HEK293 (cell line): ENCODE data around the gene SMARCD2.
"Not testable (repeated sequence)": the region's sequence is repeated elsewhere in the genome, so short reads cannot be mapped to it uniquely, and the experiment has no call there.

Source experiments
- CTCF ChIA-PET: fragments of 350-600 bp; formaldehyde crosslinking; extraction: SDS; loops from one replicate; lab custom pipeline; 2021; ENCODE audit warnings: antibody characterized with exemption; lab: Yijun Ruan, JAX
- POLR2A ChIA-PET: fragments of 300-600 bp; formaldehyde crosslinking; extraction: SDS; loops from one replicate; lab custom pipeline; 2020; ENCODE audit warnings: antibody characterized with exemption, inconsistent platforms; lab: Yijun Ruan, JAX
- H3K27ac ChIP-seq: fragments of 200-500 bp; sonication (Bioruptor generic); 2 replicates; pipeline ENCODE4 v1.5.1; 2014; ENCODE audit warnings: low read depth, low read length, control low read depth, inconsistent platforms; ENCODE audit errors: extremely low read depth
- H3K36me3 ChIP-seq, 2 experiments: fragments of 200-500 bp in 1 of 2; sonication (Bioruptor generic) in 1 of 2; 1 replicate in 1 of 2; 2 replicates in 1 of 2; pipeline ENCODE4 v1.5.1; 2014 to 2017; ENCODE audit warnings: inconsistent platforms in 2 of 2, low read length in 2 of 2; ENCODE audit not compliant: control insufficient read depth in 2 of 2, insufficient read depth in 1 of 2
- H3K4me1 ChIP-seq: fragments of 200-500 bp; sonication (Bioruptor generic); 2 replicates; pipeline ENCODE4 v1.5.1; 2014; ENCODE audit warnings: mild to moderate bottlenecking, low read length, inconsistent platforms; ENCODE audit not compliant: control insufficient read depth, insufficient read depth
- H3K4me3 ChIP-seq: 2 replicates; pipeline ENCODE4 v1.5.1; 2011; ENCODE audit warnings: low read depth, mild to moderate bottlenecking, control low read depth, low read length, moderate library complexity
- H3K9me3 ChIP-seq: fragments of 200-500 bp; sonication (Bioruptor generic); 2 replicates; pipeline ENCODE4 v1.5.1; 2014; ENCODE audit warnings: low read depth, low read length, inconsistent platforms; ENCODE audit not compliant: control insufficient read depth, insufficient read depth
- ATF2 ChIP-seq: fragments of 450-650 bp; formaldehyde crosslinking; IDR thresholded peaks from 2 replicates; pipeline ENCODE4 v1.5.1; 2016; ENCODE audit warnings: missing biosample characterization, missing genetic modification characterization, low read depth
- EGR2 ChIP-seq: fragments of 450-650 bp; formaldehyde crosslinking; IDR thresholded peaks from 2 replicates; pipeline ENCODE4 v1.5.1; 2016; ENCODE audit warnings: low read depth, missing biosample characterization, missing genetic modification characterization
- GLIS1 ChIP-seq: fragments of 450-650 bp; formaldehyde crosslinking; IDR thresholded peaks from 2 replicates; pipeline ENCODE4 v1.5.1; 2016; ENCODE audit warnings: missing biosample characterization, missing genetic modification characterization
- KLF10 ChIP-seq: fragments of 450-650 bp; IDR thresholded peaks from 2 replicates; pipeline ENCODE4 v1.5.1; 2018; ENCODE audit warnings: missing biosample characterization, mild to moderate bottlenecking, missing genetic modification characterization
- RBAK ChIP-seq: fragments of 450-650 bp; formaldehyde crosslinking; IDR thresholded peaks from 2 replicates; pipeline ENCODE4 v1.5.1; 2016; ENCODE audit warnings: missing biosample characterization, missing genetic modification characterization
- ZFHX2 ChIP-seq: fragments of 450-650 bp; formaldehyde crosslinking; conservative IDR thresholded peaks from 2 replicates; pipeline ENCODE4 v1.5.1; 2016; ENCODE audit warnings: missing biosample characterization, missing genetic modification characterization
- ZNF114 ChIP-seq: fragments of 450-650 bp; formaldehyde crosslinking; IDR thresholded peaks from 2 replicates; pipeline ENCODE4 v1.5.0; 2017; ENCODE audit warnings: missing biosample characterization, missing genetic modification characterization
- ZNF169 ChIP-seq: fragments of 450-650 bp; formaldehyde crosslinking; IDR thresholded peaks from 2 replicates; pipeline ENCODE4 v1.5.1; 2016; ENCODE audit warnings: missing biosample characterization, missing genetic modification characterization
- ZNF2 ChIP-seq: fragments of 450-650 bp; formaldehyde crosslinking; IDR thresholded peaks from 2 replicates; pipeline ENCODE4 v1.5.1; 2016; ENCODE audit warnings: missing biosample characterization, missing genetic modification characterization
- ZNF202 ChIP-seq: fragments of 450-650 bp; formaldehyde crosslinking; IDR thresholded peaks from 2 replicates; pipeline ENCODE4 v1.5.1; 2016; ENCODE audit warnings: missing biosample characterization, missing genetic modification characterization, borderline replicate concordance
- ZNF341 ChIP-seq: fragments of 450-650 bp; formaldehyde crosslinking; IDR thresholded peaks from 2 replicates; pipeline ENCODE4; 2016; ENCODE audit warnings: low read depth, missing biosample characterization, missing genetic modification characterization
- ZNF449 ChIP-seq: fragments of 450-650 bp; formaldehyde crosslinking; IDR thresholded peaks from 2 replicates; pipeline ENCODE4 v1.5.1; 2017; ENCODE audit warnings: missing biosample characterization, mild to moderate bottlenecking, missing genetic modification characterization, moderate library complexity
- ZNF571 ChIP-seq: fragments of 450-650 bp; formaldehyde crosslinking; IDR thresholded peaks from 2 replicates; pipeline ENCODE4 v1.5.0; 2017; ENCODE audit warnings: missing biosample characterization, missing genetic modification characterization
- ZNF580 ChIP-seq: fragments of 450-650 bp; formaldehyde crosslinking; IDR thresholded peaks from 2 replicates; pipeline ENCODE4 v1.5.1; 2016; ENCODE audit warnings: missing biosample characterization, missing genetic modification characterization
- ZNF830 ChIP-seq: fragments of 450-650 bp; IDR thresholded peaks from 2 replicates; pipeline ENCODE4 v1.5.0; 2018; ENCODE audit warnings: missing biosample characterization, missing genetic modification characterization, low read depth, mild to moderate bottlenecking, moderate library complexity
- ZNF837 ChIP-seq: fragments of 450-650 bp; formaldehyde crosslinking; IDR thresholded peaks from 2 replicates; pipeline ENCODE4 v1.5.1; 2016; ENCODE audit warnings: missing biosample characterization, missing genetic modification characterization

SMARCD2 gene

GRCh38 chr17:63870292-63870665, 27.8 kb upstream of the SMARCD2 start:
- H3K4me3 ChIP-seq, H3K27ac ChIP-seq, H3K4me1 ChIP-seq, H3K9me3 ChIP-seq, POLR2A ChIA-PET, H3K36me3 ChIP-seq: not testable (repeated sequence)
- CTCF ChIA-PET: interaction anchor here (0.8 to 3.1 kb wide), 7 partner anchors 11 to 42 kb away, joined by 3 to 18 read pairs (median 4); partner anchors contain the start of gene GH2

GRCh38 chr17:63869491-63870291, 27.2 kb upstream of the SMARCD2 start:
- H3K4me1 ChIP-seq, H3K9me3 ChIP-seq, H3K36me3 ChIP-seq, POLR2A ChIA-PET, H3K27ac ChIP-seq, H3K4me3 ChIP-seq: not testable (repeated sequence)
- CTCF ChIA-PET: interaction anchor here (0.6 to 3.1 kb wide), 8 partner anchors 10 to 444 kb away, joined by 3 to 18 read pairs (median 3); partner anchors contain the start of gene GH2

GRCh38 chr17:63866625-63867024, 24.1 kb upstream of the SMARCD2 start:
- H3K36me3 ChIP-seq, POLR2A ChIA-PET: not testable (repeated sequence)
- CTCF ChIA-PET: interaction anchor here (0.6 to 5.1 kb wide), 20 partner anchors 8 to 1331 kb away, joined by 3 to 62 read pairs (median 5); partner anchors contain the start of gene GH2

GRCh38 chr17:63859257-63859656, 16.8 kb upstream of the SMARCD2 start:
- H3K27ac ChIP-seq: no peak overlapping the region
- H3K36me3 ChIP-seq: no peaks in the 10 kb centered on the region
- POLR2A ChIA-PET: interaction anchor here (0.7 kb wide), 1 partner anchor 86 kb away, joined by 4 read pairs; the partner anchor contains the start of genes CCDC47 and DDX42
- H3K4me3 ChIP-seq: no peak overlapping the region
- TF ChIP-seq ZNF169 (tag by site-specific recombination) (no peak), ZNF571 (tag by site-specific recombination) (no peak), GLIS1 (tag by site-specific recombination) (peak; percentile 93), ATF2 (tag by site-specific recombination) (no peak), RBAK (tag by site-specific recombination) (no peak), ZNF202 (tag by site-specific recombination) (no peak), ZNF341 (no peak)
- TF ChIP-seq, all 188 proteins: peak for 1
- H3K4me1 ChIP-seq: no peaks in the 10 kb centered on the region
- no peaks in the 10 kb centered on the region for H3K9me3 ChIP-seq
- CTCF ChIA-PET: interaction anchor here (0.7 to 5.0 kb wide), 9 partner anchors 10 to 1241 kb away, joined by 3 to 29 read pairs (median 5); no protein-coding TSS in a partner anchor

More at GRCh38 chr17:63866625-63867024, 24.1 kb upstream of the SMARCD2 start:
- not testable (repeated sequence) for H3K27ac ChIP-seq, H3K4me1 ChIP-seq, H3K4me3 ChIP-seq, H3K9me3 ChIP-seq

DNA sequence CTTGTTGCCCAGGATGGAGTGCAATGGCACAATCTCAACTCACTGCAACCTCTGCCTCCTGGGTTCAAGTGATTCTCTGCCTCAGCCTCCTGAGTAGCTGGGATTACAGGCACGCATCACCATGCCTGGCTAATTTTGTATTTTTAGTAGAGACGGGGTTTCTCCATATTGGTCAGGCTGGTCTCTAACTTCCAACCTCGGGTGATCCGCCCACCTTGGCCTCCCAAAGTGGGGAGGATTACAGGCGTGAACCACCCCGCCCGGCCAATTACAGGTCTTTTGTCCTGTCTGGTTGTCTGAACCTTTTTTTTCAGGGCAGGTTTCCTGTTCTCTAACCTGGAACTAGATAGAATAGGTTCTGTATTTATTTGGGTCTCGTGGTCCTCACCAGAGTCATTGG, 13.9 kb upstream of the SMARCD2 start:
- H3K4me1 ChIP-seq, POLR2A ChIA-PET, H3K9me3 ChIP-seq, H3K4me3 ChIP-seq, H3K27ac ChIP-seq, H3K36me3 ChIP-seq: not testable (repeated sequence)
- CTCF ChIA-PET: interaction anchor here (0.6 to 3.2 kb wide), 10 partner anchors 9 to 636 kb away, joined by 3 to 25 read pairs (median 4); partner anchors contain the start of gene SMARCD2

DNA sequence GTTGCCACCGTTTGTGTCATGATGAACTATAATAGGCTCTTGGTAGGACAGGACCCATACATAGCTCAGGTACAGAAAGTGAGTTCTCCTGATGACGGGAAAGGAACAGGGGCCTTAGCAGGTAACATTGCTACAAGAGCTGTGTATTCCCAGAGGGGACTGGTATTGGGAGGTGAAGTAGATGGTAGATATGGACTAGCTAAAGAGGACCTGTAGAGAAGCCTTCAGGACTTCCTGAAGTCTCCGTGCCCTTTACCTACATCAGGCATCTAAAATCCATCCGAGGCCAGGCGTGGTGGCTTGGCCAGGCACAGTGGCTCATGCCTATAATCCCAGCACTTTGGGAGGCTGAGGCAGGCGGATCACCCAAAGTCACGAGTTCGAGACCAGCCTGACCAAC, 12.7 kb upstream of the SMARCD2 start:
- no peak overlapping the region for H3K4me3 ChIP-seq
- no peaks in the 10 kb centered on the region for H3K4me1 ChIP-seq
- ChIA-PET POLR2A (no interaction called here), CTCF (interaction anchor here (0.6 to 3.2 kb wide), 6 partner anchors 9 to 167 kb away, joined by 3 to 25 read pairs (median 6); no protein-coding TSS in a partner anchor)
- no peak overlapping the region for H3K27ac ChIP-seq
- no peaks in the 10 kb centered on the region for H3K9me3 ChIP-seq
- H3K36me3 ChIP-seq: no peaks in the 10 kb centered on the region
- TF ChIP-seq KLF10 (tag by site-specific recombination) (no peak), ZNF830 (no peak), ZFHX2 (tag by site-specific recombination) (no peak), ZNF580 (tag by site-specific recombination) (no peak), ZNF837 (tag by site-specific recombination) (no peak), ZNF114 (tag by site-specific recombination) (no peak), ZNF2 (no peak), EGR2 (tag by site-specific recombination) (no peak), ZNF449 (tag by site-specific recombination) (no peak)
